Gastroesophageal sphincter (tissue), 4 donors: Measurements from ENCODE around the gene CENPQ. TPM values are rescaled to one million over a fixed set of nuclear protein-coding genes. Genes with fewer than 3 reads are reported as not detected.

Experiments used
- ATAC-seq: fragments of 150-250 bp; one replicate; pipeline ENCODE4 v1.9.1; 2016; ENCODE audit warnings: mild to moderate bottlenecking, moderate library complexity
- H3K27ac ChIP-seq, 4 donors: fragments of 200-600 bp; sonication (generic) in 3 of 4; 1 replicate in 3 of 4; 2 replicates in 1 of 4; pipeline ENCODE4 v1.5.1; 2016 to 2019
- H3K27me3 ChIP-seq: fragments of 200-600 bp; sonication (generic); one replicate; pipeline ENCODE4 v1.5.1; 2019
- H3K36me3 ChIP-seq, 2 donors: fragments of 200-600 bp; sonication (generic); one replicate each; pipeline ENCODE4 v1.5.1; 2019; ENCODE audit warnings: control low read depth in 1 of 2
- H3K4me1 ChIP-seq, 3 donors: fragments of 200-600 bp; sonication (generic); 1 replicate in 2 of 3; 2 replicates in 1 of 3; pipeline ENCODE4 v1.5.1; 2016 to 2019; ENCODE audit warnings: control low read depth in 2 of 3
- H3K4me3 ChIP-seq, 2 donors: fragments of 200-600 bp; sonication (generic); one replicate each; pipeline ENCODE4 v1.5.1; 2019; ENCODE audit warnings: mild to moderate bottlenecking in 1 of 2, moderate library complexity in 1 of 2
- H3K9me3 ChIP-seq, 3 donors: fragments of 200-600 bp; sonication (generic); one replicate each; pipeline ENCODE4 v1.5.1; 2017 to 2019; ENCODE audit warnings: control low read depth in 2 of 3
- CTCF ChIP-seq, 4 experiments: fragments of 200-600 bp in 2 of 4; fragments of 450-650 bp in 2 of 4; sonication (generic) in 1 of 4; IDR thresholded peaks; one replicate each; pipeline ENCODE4 v1.5.1; 2017 to 2019; ENCODE audit warnings: antibody characterized with exemption in 4 of 4, mild to moderate bottlenecking in 2 of 4, moderate library complexity in 2 of 4
- EP300 ChIP-seq: sonication (generic); formaldehyde crosslinking; IDR thresholded peaks from one replicate; pipeline ENCODE4 v1.6.1; 2017; ENCODE audit warnings: antibody characterized with exemption, mild to moderate bottlenecking
- POLR2A ChIP-seq, 2 donors: fragments of 450-650 bp; IDR thresholded peaks; one replicate each; pipeline ENCODE4 v1.6.1; 2017; ENCODE audit warnings: antibody characterized with exemption in 2 of 2, mild to moderate bottlenecking in 2 of 2, moderate library complexity in 1 of 2
- POLR2AphosphoS5 ChIP-seq: sonication (generic); formaldehyde crosslinking; IDR thresholded peaks from one replicate; pipeline ENCODE4 v1.6.1; 2017; ENCODE audit warnings: antibody characterized with exemption
- WGBS, 2 donors: methylation state at CpG; one replicate each; pipeline ENCODE4 v1.1.5; 2018; ENCODE audit warnings: low coverage in 1 of 2; 5-methylcytosine and 5-hydroxymethylcytosine counted together
- total RNA-seq, 4 donors: library from RNA; depleted of rRNA; stranded (reverse); fragments of >200 nt; gene quantifications; one replicate each; pipeline ENCODE4 v1.1.0, GENCODE V29; 2016

Gene CENPQ, protein sequence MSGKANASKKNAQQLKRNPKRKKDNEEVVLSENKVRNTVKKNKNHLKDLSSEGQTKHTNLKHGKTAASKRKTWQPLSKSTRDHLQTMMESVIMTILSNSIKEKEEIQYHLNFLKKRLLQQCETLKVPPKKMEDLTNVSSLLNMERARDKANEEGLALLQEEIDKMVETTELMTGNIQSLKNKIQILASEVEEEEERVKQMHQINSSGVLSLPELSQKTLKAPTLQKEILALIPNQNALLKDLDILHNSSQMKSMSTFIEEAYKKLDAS
- total RNA-seq: 1 to 10 TPM; 5.0 to 9.3 (median 5.6) TPM

DNA sequence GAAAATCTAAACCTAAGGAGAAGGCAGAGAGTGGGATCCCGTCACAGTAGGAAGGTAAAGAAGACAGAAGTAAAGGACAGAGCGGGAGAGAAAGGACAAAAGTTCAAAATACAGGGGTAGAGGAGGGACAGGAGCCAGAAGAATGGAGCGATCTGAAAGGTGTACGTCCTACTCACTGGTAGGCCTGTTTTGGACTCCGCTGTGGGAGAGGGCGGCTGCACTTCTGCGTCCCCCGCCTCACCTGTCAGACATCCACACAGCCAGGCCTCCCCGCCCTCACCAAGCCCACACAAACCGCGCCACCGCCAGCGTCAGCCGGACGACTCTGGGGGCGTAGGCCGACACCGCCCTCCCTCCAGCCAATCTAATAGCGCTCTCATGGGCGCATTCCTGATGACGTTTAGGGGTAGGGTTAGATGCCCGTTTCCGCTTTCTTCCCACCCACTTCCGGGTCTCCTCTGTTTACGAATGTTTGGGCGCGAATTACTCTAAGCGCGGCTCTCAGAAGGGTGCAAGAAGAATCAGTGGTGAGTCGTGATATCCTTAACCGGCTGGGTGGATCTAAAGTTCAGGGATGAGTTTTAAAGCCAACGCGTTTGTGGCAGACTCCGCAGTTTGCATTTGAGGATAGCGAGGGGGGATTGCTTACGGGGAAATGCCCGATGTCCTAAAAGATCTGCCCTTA lies at the start of gene CENPQ, which contains the start of gene MMUT:
CENPQ (plus strand) TSS at position 444 of the 685 bp plus-strand sequence. CDS start 6,807 bp downstream, outside the sequence.
MMUT (minus strand) TSS at position 327 of the 685 bp plus-strand sequence. CDS start 3,787 bp downstream, outside the sequence.
- TF ChIP-seq CTCF (IDR thresholded peaks at IDR 0.05): no peak
- no peak for TF ChIP-seq EP300
- TF ChIP-seq POLR2A (IDR thresholded peaks at IDR 0.05): peak; percentile 74 to 88
- TF ChIP-seq POLR2AphosphoS5: peak; percentile 98
- H3K36me3 ChIP-seq: peaks cover 0 to 12% of the 10 kb centered on the region in 2 donors
- peak within 1 kb of the TSS; percentile 80 to 91 (median 86) for H3K27ac ChIP-seq
- peak; percentile 100 for ATAC-seq
- peaks cover 7 to 46% (median 7%) of the 10 kb centered on the region in 3 donors for H3K4me1 ChIP-seq
- WGBS, 2 donors: 0% methylated on average over 9 to 20 of the region's 37 CpGs
- no peaks in the 10 kb centered on the region for H3K27me3 ChIP-seq
- H3K9me3 ChIP-seq: no peaks in the 10 kb centered on the region
- peak within 1 kb of the TSS; percentile 66 to 98 for H3K4me3 ChIP-seq

- no peaks in the 10 kb centered on the region for H3K27me3 ChIP-seq
- no peak overlapping the region for H3K4me3 ChIP-seq
- H3K36me3 ChIP-seq: no peaks in the 10 kb centered on the region
- no peak for ATAC-seq
- 36% methylated on average over 1 of the region's 1 CpG for WGBS, 2 donors
- TF ChIP-seq POLR2A (IDR thresholded peaks at IDR 0.05): no peak
- no peak for TF ChIP-seq CTCF (IDR thresholded peaks at IDR 0.05)
- TF ChIP-seq POLR2AphosphoS5: no peak
- no peak for TF ChIP-seq EP300
- no peaks in the 10 kb centered on the region for H3K4me1 ChIP-seq
- no peak overlapping the region for H3K27ac ChIP-seq
- H3K9me3 ChIP-seq: no peaks in the 10 kb centered on the region
These were observed 47.8 kb upstream of the CENPQ start for GRCh38 chr6:49415358-49415757.

- WGBS, 2 donors: 70 to 74% methylated on average over 4 of the region's 4 CpGs
- ATAC-seq: no peak
- H3K27me3 ChIP-seq: no peaks in the 10 kb centered on the region
- H3K9me3 ChIP-seq: no peaks in the 10 kb centered on the region
- no peak overlapping the region for H3K27ac ChIP-seq
- H3K4me3 ChIP-seq: no peak overlapping the region
- no peak for TF ChIP-seq CTCF (IDR thresholded peaks at IDR 0.05)
- no peak for TF ChIP-seq POLR2AphosphoS5
- TF ChIP-seq POLR2A (IDR thresholded peaks at IDR 0.05): no peak
- no peak for TF ChIP-seq EP300
- H3K4me1 ChIP-seq: no peaks in the 10 kb centered on the region
- no peaks in the 10 kb centered on the region for H3K36me3 ChIP-seq
These were observed 47.0 kb upstream of the CENPQ start for GRCh38 chr6:49416195-49416594.

DNA sequence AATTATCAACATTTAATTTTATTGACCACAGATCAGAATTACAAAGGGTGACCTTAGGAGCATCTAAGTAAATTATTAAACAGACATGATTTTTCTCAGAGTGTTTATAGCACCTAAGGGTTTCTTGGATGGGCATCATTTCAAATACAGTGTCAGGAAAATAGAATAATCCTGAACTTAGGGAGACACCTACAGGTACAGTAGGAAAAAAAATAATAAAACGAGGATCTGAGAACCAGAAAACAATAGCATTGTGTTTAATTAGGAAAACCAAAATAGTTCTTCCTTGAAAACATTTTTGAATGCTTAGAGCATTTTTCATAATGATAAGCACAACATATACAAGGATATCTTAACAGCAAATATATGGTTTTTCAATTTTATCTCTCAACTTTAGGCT lies 39.4 kb upstream of the CENPQ start:
- H3K36me3 ChIP-seq: peaks cover 0 to 13% of the 10 kb centered on the region in 2 donors
- H3K9me3 ChIP-seq: no peaks in the 10 kb centered on the region
- H3K4me3 ChIP-seq: no peak overlapping the region
- 27 to 30% methylated on average over 1 of the region's 1 CpG for WGBS, 2 donors
- no peak overlapping the region for H3K27ac ChIP-seq
- ATAC-seq: no peak
- TF ChIP-seq POLR2AphosphoS5 (no peak), POLR2A (IDR thresholded peaks at IDR 0.05) (no peak), EP300 (no peak), CTCF (IDR thresholded peaks at IDR 0.05) (no peak)
- no peaks in the 10 kb centered on the region for H3K4me1 ChIP-seq
- H3K27me3 ChIP-seq: no peaks in the 10 kb centered on the region
